Vagina (tissue), 2 donors: ENCODE data around the gene AHI1. TPM values are rescaled to one million over a fixed set of nuclear protein-coding genes. Genes with fewer than 3 reads are reported as not detected.

Experiments
- DNase-seq, 2 donors: peaks; one replicate each; pipeline ENCODE4 v3.0.0-alpha.2; 2017; ENCODE audit errors: extremely low spot score in 2 of 2
- H3K27ac ChIP-seq: fragments of 200-600 bp; sonication (generic); one replicate; pipeline ENCODE4 v1.5.1; 2019
- H3K27me3 ChIP-seq: fragments of 200-600 bp; sonication (generic); one replicate; pipeline ENCODE4 v1.5.1; 2019
- H3K36me3 ChIP-seq, 2 donors: fragments of 200-600 bp; sonication (generic); one replicate each; pipeline ENCODE4 v1.5.1; 2017 to 2019
- H3K4me1 ChIP-seq: fragments of 200-600 bp; sonication (generic); one replicate; pipeline ENCODE4 v1.5.1; 2019
- H3K4me3 ChIP-seq, 2 donors: fragments of 200-600 bp; sonication (generic); 1 replicate in 1 of 2; 2 replicates in 1 of 2; pipeline ENCODE4 v1.5.1; 2016 to 2019
- H3K9me3 ChIP-seq: fragments of 200-600 bp; sonication (generic); one replicate; pipeline ENCODE4 v1.5.1; 2019
- POLR2A ChIP-seq, 2 donors: fragments of 450-650 bp; IDR thresholded peaks; one replicate each; pipeline ENCODE4 v1.6.1; 2017; ENCODE audit warnings: antibody characterized with exemption in 2 of 2, mild to moderate bottlenecking in 2 of 2, moderate library complexity in 2 of 2
- POLR2AphosphoS5 ChIP-seq, 2 donors: sonication (generic); formaldehyde crosslinking; IDR thresholded peaks; one replicate each; pipeline ENCODE4 v1.9.0; 2017; ENCODE audit warnings: antibody characterized with exemption in 2 of 2, mild to moderate bottlenecking in 2 of 2, low read depth in 1 of 2; ENCODE audit not compliant: insufficient read depth in 1 of 2
- intact Hi-C: fragments of 100-400 bp; cut with DNase I; formaldehyde crosslinking; loops from one replicate; pipeline ENCODE4 v1.15.1; 2023
- total RNA-seq: library from RNA; depleted of rRNA; stranded (reverse); fragments of >200 nt; gene quantifications from one replicate; pipeline ENCODE4 v1.2.3, GENCODE V29; 2016
- TF ChIP-seq, protein P1 (sequence below), 3 experiments: fragments of 450-650 bp in 2 of 3; fragments of 200-600 bp in 1 of 3; sonication (generic) in 1 of 3; IDR thresholded peaks; one replicate each; pipeline ENCODE4 v1.5.1; 2017 to 2019; ENCODE audit warnings: antibody characterized with exemption in 3 of 3, mild to moderate bottlenecking in 2 of 3, moderate library complexity in 2 of 3

The AHI1 gene
- 28.7 TPM for total RNA-seq

DNA sequence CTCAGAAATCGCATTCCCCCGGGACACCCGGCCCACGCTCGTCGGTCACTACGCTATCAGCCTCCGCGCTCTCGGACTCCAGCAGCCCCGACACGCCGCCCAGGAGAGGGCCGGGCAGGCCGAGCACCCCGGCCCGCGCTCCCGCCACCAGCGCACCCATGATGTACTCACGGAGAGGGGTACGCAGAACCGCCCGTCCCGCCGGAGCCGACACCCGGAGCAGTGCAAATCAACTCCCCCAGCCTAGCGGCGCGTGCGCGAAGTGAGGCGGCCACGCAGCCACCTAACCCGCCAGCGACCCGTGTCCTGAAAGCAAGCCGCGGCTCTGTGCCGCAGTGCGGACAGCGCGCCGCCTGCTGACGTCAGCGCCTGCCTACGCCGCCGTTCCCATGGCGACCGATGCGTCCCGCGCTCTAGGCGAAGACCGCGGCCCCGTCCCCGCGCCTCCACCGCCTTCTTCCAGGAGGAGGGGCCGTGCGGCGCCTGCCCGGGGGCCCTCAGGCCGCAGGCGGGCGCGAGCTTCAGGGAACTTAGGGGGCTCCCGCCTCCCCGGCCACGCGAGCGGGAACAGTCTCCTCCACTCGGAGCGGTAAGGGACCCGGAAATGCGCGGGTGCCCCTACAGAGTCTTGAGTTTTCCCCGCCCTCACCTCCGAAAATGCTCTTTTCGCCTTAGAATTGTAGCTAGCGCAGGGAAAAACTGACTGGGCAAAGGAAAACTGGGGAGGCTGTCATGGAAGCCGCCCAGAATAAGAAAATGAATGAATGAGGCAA is at the start of gene AHI1:
TSS of gene AHI1 (minus strand) at position 329 of the 773 bp plus-strand sequence. CDS start 5,503 bp downstream, outside the sequence.
- H3K27me3 ChIP-seq: no peaks in the 10 kb centered on the region
- DNase-seq: peak in 1 of 2 donors; percentile 96
- H3K36me3 ChIP-seq: no peaks in the 10 kb centered on the region
- H3K4me3 ChIP-seq: peak within 1 kb of the TSS; percentile 57 to 88
- no peaks in the 10 kb centered on the region for H3K9me3 ChIP-seq
- intact Hi-C loops: loop anchor here (5.0 to 10.0 kb wide), 2 partner anchors 790 to 1717 kb away; partner anchors contain the start of genes BCLAF1 and IFNGR1
- H3K27ac ChIP-seq: peak within 1 kb of the TSS; percentile 94
- TF ChIP-seq POLR2A (IDR thresholded peaks at IDR 0.05) (peak; percentile 61 to 90), POLR2AphosphoS5 (IDR thresholded peaks at IDR 0.05; ENCODE audit: insufficient read depth in 1 of 2, low read depth in 1 of 2) (peak; percentile 40 to 94)
- TF ChIP-seq, protein P1, sequence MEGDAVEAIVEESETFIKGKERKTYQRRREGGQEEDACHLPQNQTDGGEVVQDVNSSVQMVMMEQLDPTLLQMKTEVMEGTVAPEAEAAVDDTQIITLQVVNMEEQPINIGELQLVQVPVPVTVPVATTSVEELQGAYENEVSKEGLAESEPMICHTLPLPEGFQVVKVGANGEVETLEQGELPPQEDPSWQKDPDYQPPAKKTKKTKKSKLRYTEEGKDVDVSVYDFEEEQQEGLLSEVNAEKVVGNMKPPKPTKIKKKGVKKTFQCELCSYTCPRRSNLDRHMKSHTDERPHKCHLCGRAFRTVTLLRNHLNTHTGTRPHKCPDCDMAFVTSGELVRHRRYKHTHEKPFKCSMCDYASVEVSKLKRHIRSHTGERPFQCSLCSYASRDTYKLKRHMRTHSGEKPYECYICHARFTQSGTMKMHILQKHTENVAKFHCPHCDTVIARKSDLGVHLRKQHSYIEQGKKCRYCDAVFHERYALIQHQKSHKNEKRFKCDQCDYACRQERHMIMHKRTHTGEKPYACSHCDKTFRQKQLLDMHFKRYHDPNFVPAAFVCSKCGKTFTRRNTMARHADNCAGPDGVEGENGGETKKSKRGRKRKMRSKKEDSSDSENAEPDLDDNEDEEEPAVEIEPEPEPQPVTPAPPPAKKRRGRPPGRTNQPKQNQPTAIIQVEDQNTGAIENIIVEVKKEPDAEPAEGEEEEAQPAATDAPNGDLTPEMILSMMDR (IDR thresholded peaks at IDR 0.05): peak in 2 of 3 experiments; percentile 42
- H3K4me1 ChIP-seq: peaks cover 28% of the 10 kb centered on the region

DNA sequence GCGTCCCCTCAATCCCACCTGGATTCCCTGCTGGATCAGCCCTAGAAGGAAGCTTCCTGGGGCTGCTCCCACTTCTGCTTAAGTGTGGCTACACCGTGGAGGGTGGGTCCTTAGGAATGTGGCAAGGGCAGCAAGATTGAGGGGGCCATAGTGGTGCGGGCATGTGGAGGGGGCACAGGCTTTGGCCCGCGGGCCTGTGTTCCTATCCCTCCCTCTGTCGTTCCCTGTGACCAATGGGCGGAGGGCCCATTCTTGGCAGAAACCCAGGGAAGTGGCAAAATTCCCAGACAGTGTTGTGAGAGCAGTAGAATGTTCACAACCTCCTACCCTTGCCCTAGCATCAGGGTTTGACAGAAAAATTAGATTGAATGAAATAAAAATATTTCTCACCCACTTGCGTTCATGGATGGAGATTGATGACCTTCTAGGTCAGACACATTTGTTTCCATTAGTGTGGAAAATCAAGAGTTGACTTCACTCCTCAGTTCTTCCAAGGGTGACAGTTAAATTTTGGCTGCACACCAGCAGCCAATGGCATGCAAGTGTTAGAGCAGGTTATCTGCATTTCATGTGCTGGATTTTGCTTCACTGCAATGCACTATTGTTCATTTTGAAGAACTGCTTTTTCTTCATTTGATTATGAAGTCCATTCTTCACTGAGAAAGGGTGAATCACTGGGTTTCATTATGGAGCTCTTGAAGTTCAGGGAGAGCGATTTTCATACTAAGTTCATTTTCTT is 49.3 kb upstream of the AHI1 start:
- no peak overlapping the region for H3K27ac ChIP-seq
- H3K36me3 ChIP-seq: no peaks in the 10 kb centered on the region
- H3K27me3 ChIP-seq: no peaks in the 10 kb centered on the region
- TF ChIP-seq, protein P1 (IDR thresholded peaks at IDR 0.05): no peak
- no peak for TF ChIP-seq POLR2AphosphoS5 (IDR thresholded peaks at IDR 0.05; ENCODE audit: insufficient read depth in 1 of 2, low read depth in 1 of 2)
- TF ChIP-seq POLR2A (IDR thresholded peaks at IDR 0.05): no peak
- no peaks in the 10 kb centered on the region for H3K4me1 ChIP-seq
- intact Hi-C loops: no loop called here
- H3K4me3 ChIP-seq: no peak overlapping the region
- DNase-seq: no peak
- H3K9me3 ChIP-seq: no peaks in the 10 kb centered on the region

DNA sequence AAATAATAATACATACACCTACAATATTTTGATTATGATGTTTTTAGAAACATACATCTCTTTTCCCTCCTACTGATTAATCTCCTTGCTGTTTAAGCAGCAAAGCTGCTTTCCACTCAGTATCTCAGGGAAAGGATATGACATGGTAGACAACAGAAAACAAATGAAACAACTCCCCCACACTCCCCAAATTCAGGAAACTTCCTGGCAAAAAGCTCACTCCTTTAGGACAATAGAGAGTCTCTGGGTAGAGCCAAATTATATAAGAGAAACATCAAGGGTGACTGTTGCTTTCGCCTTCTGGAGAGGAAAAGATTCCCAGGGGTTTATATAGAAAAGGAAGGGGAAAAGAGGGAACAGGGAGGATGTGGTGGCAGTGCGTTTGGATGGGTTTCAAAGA is 48.7 kb upstream of the AHI1 start:
- Histone ChIP-seq H3K27me3 (no peaks in the 10 kb centered on the region), H3K36me3 (no peaks in the 10 kb centered on the region), H3K4me1 (no peaks in the 10 kb centered on the region), H3K4me3 (no peak overlapping the region), H3K9me3 (no peaks in the 10 kb centered on the region), H3K27ac (no peak overlapping the region)
- no peak for DNase-seq
- TF ChIP-seq POLR2AphosphoS5 (IDR thresholded peaks at IDR 0.05; ENCODE audit: insufficient read depth in 1 of 2, low read depth in 1 of 2): no peak
- TF ChIP-seq, protein P1 (IDR thresholded peaks at IDR 0.05): no peak
- no peak for TF ChIP-seq POLR2A (IDR thresholded peaks at IDR 0.05)
- intact Hi-C loops: no loop called here

DNA sequence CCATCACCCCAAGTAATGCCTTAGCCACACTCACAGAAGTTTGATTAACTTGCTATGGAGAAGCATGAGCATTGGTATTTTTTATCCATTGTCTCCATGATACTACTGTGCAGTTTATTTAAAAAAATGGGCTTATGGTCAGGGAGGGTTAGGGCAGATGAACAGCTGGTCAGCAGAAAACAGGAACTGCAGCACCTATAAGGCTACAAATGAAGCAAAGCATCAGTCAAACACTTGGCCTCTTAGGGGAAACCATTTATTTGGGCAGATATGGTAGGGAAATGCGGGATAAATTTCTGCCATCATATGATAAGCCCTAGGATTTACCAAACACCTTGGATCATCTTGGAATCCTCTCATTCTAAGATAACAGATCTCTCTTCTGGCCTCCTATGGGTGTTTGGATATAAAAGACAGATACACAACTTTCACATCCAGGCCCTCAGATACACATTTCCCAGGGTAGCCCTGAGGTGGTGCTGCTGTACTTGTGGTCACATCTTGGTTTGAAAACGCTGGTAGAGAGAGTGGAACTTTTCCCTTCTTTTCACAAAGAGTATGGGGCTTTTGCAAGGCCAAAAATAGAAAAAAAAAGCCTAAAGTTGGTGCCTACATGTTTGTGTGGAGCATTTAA is 42.8 kb upstream of the AHI1 start:
- intact Hi-C loops: no loop called here
- DNase-seq: no peak
- no peaks in the 10 kb centered on the region for H3K27me3 ChIP-seq

More for the DNA sequence above, 42.8 kb upstream of the AHI1 start:
- Histone ChIP-seq H3K4me3 (no peak overlapping the region), H3K27ac (no peak overlapping the region), H3K4me1 (no peaks in the 10 kb centered on the region), H3K36me3 (no peaks in the 10 kb centered on the region), H3K9me3 (no peaks in the 10 kb centered on the region)
- TF ChIP-seq, protein P1 (IDR thresholded peaks at IDR 0.05): no peak
- no peak for TF ChIP-seq POLR2A (IDR thresholded peaks at IDR 0.05)
- no peak for TF ChIP-seq POLR2AphosphoS5 (IDR thresholded peaks at IDR 0.05; ENCODE audit: insufficient read depth in 1 of 2, low read depth in 1 of 2)
